Endodermal cell (in vitro differentiated cells): ENCODE data around the gene AKT1. TPM values are rescaled to one million over a fixed set of nuclear protein-coding genes. Genes with fewer than 3 reads are reported as not detected.

Experiments
- DNase-seq: peaks from one replicate; pipeline ENCODE4 v3.0.0-alpha.2; 2017
- H3K27ac ChIP-seq: 2 replicates; pipeline ENCODE4 v1.5.1; 2013; ENCODE audit warnings: mild to moderate bottlenecking, low read depth, low read length, moderate library complexity
- H3K27me3 ChIP-seq: 2 replicates; pipeline ENCODE4 v1.6.1; 2013; ENCODE audit warnings: mild to moderate bottlenecking, low read length, moderate library complexity; ENCODE audit not compliant: insufficient read depth, control insufficient read depth, poor library complexity, severe bottlenecking
- H3K36me3 ChIP-seq: 2 replicates; pipeline ENCODE4 v1.7.0; 2013; ENCODE audit warnings: mild to moderate bottlenecking, low read length, moderate library complexity; ENCODE audit not compliant: control insufficient read depth, insufficient read depth
- H3K4me1 ChIP-seq: one replicate; pipeline ENCODE4 v1.7.0; 2013; ENCODE audit warnings: low read length; ENCODE audit not compliant: control insufficient read depth, insufficient read depth
- H3K4me3 ChIP-seq: 2 replicates; pipeline ENCODE4 v1.5.1; 2013; ENCODE audit warnings: mild to moderate bottlenecking, low read length, moderate library complexity
- H3K9ac ChIP-seq: 2 replicates; pipeline ENCODE4 v1.6.1; 2013; ENCODE audit warnings: mild to moderate bottlenecking, low read length, moderate library complexity; ENCODE audit not compliant: poor library complexity, severe bottlenecking; ENCODE audit errors: extremely low read depth
- H3K9me3 ChIP-seq: 2 replicates; pipeline ENCODE4 v1.6.1; 2013; ENCODE audit warnings: mild to moderate bottlenecking, low read length, moderate library complexity; ENCODE audit not compliant: control insufficient read depth
- H3K27ac Mint-ChIP-seq: 2 replicates; pipeline ENCODE4 v1.8.0; 2020; ENCODE audit warnings: mixed read lengths
- H3K27me3 Mint-ChIP-seq: 2 replicates; pipeline ENCODE4 v1.8.0; 2021; ENCODE audit warnings: mild to moderate bottlenecking, mixed read lengths; ENCODE audit not compliant: insufficient read depth
- H3K36me3 Mint-ChIP-seq: 2 replicates; pipeline ENCODE4 v1.8.0; 2020; ENCODE audit warnings: low read depth, mixed read lengths
- H3K4me1 Mint-ChIP-seq: 2 replicates; pipeline ENCODE4 v1.8.0; 2020; ENCODE audit warnings: mixed read lengths
- H3K4me3 Mint-ChIP-seq: 2 replicates; pipeline ENCODE4 v1.8.0; 2020; ENCODE audit warnings: mild to moderate bottlenecking, moderate library complexity, mixed read lengths
- H3K9me3 Mint-ChIP-seq: 2 replicates; pipeline ENCODE4 v1.8.0; 2020; ENCODE audit warnings: mild to moderate bottlenecking, mixed read lengths
- CTCF ChIP-seq: fragments of 200-600 bp; sonication (generic); conservative IDR thresholded peaks from 2 replicates; pipeline ENCODE4 v1.5.0; 2021; ENCODE audit warnings: antibody characterized with exemption, mild to moderate bottlenecking
- WGBS, 2 experiments: methylation state at CpG; one replicate each; pipeline versions ENCODE4 v1.1.5 to v1.1.7; 2013; ENCODE audit warnings: missing lambda C conversion rate in 2 of 2, mixed read lengths in 1 of 2; ENCODE audit not compliant: insufficient coverage in 1 of 2, insufficient read length in 1 of 2; 5-methylcytosine and 5-hydroxymethylcytosine counted together
- total RNA-seq, 2 donors: library from RNA; stranded (reverse); fragmentation: NEBNext Ultra II Directional in 1 of 2; extraction: Animal tissue kit (Norgen Biotek cat#: 25700) in 1 of 2; gene quantifications; 2 replicates in 1 of 2; 3 replicates in 1 of 2; pipeline ENCODE4 v1.2.1, GENCODE V29; 2021

The AKT1 gene
- total RNA-seq, 2 donors from 2014 or later: 133 to 152 TPM

GRCh38 chr14:104746934-104747481 is 48.5 kb downstream of the AKT1 start:
- no peaks in the 10 kb centered on the region for H3K4me1 Mint-ChIP-seq
- no peak overlapping the region for H3K4me3 ChIP-seq
- no peaks in the 10 kb centered on the region for H3K4me1 ChIP-seq
- no peaks in the 10 kb centered on the region for H3K36me3 ChIP-seq
- H3K27me3 Mint-ChIP-seq: peaks cover 3% of the 10 kb centered on the region
- WGBS, 2 experiments: 94 to 97% methylated on average over 6 to 7 of the region's 7 CpGs
- H3K9me3 Mint-ChIP-seq: peaks cover 19% of the 10 kb centered on the region
- no peak overlapping the region for H3K27ac ChIP-seq
- H3K36me3 Mint-ChIP-seq: peaks cover 7% of the 10 kb centered on the region
- H3K27me3 ChIP-seq: no peaks in the 10 kb centered on the region
- peaks cover 7% of the 10 kb centered on the region for H3K9me3 ChIP-seq
- H3K27ac Mint-ChIP-seq: no peak overlapping the region
- H3K4me3 Mint-ChIP-seq: no peak overlapping the region
- H3K9ac ChIP-seq: no peak overlapping the region
- no peak for DNase-seq
- TF ChIP-seq CTCF: no peak

- no peaks in the 10 kb centered on the region for H3K36me3 ChIP-seq
- no peak for DNase-seq
- Mint-ChIP-seq H3K4me3 (no peak overlapping the region), H3K27ac (no peak overlapping the region), H3K4me1 (no peaks in the 10 kb centered on the region), H3K27me3 (peaks cover 3% of the 10 kb centered on the region), H3K36me3 (peaks cover 7% of the 10 kb centered on the region), H3K9me3 (peaks cover 18% of the 10 kb centered on the region)
- WGBS, 2 experiments: 93 to 100% methylated on average over 10 to 13 of the region's 13 CpGs
- H3K4me3 ChIP-seq: no peak overlapping the region
- no peaks in the 10 kb centered on the region for H3K27me3 ChIP-seq
- no peak overlapping the region for H3K9ac ChIP-seq
- no peaks in the 10 kb centered on the region for H3K4me1 ChIP-seq
- no peak for TF ChIP-seq CTCF
- H3K9me3 ChIP-seq: peaks cover 7% of the 10 kb centered on the region
- H3K27ac ChIP-seq: no peak overlapping the region
Observed at GRCh38 chr14:104746071-104746545, 49.4 kb downstream of the AKT1 start.

DNA sequence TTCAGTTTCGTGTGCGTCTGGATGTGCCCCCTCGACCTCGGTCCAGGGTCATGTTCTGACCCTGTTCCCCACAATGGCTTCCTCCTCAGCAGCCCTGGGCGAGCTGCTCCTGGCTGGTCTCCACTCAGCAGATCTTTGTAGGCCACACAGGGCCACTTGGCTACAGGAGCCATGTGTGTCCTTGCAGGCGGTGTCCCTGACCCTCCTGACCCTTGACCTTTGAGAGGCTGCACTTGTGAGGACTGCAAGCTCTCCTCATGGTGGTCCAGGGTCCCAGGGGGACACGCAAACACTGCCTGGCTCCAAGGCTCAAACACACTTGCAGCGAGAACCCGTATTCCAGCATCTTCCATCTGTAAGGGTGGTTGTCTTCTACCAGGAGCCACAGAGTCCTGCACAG is 50.1 kb downstream of the AKT1 start:
- H3K4me3 ChIP-seq: no peak overlapping the region
- WGBS, 2 experiments: 92 to 94% methylated on average over 7 to 9 of the region's 9 CpGs
- peaks cover 11% of the 10 kb centered on the region for H3K9me3 Mint-ChIP-seq
- H3K9ac ChIP-seq: no peak overlapping the region
- H3K4me3 Mint-ChIP-seq: no peak overlapping the region
- no peak for DNase-seq
- H3K27me3 Mint-ChIP-seq: peaks cover 3% of the 10 kb centered on the region
- TF ChIP-seq CTCF: no peak
- H3K27ac ChIP-seq: no peak overlapping the region
- no peaks in the 10 kb centered on the region for H3K4me1 Mint-ChIP-seq
- peaks cover 7% of the 10 kb centered on the region for H3K9me3 ChIP-seq
- no peaks in the 10 kb centered on the region for H3K36me3 ChIP-seq
- H3K4me1 ChIP-seq: no peaks in the 10 kb centered on the region
- no peaks in the 10 kb centered on the region for H3K27me3 ChIP-seq
- H3K27ac Mint-ChIP-seq: no peak overlapping the region
- H3K36me3 Mint-ChIP-seq: peaks cover 7% of the 10 kb centered on the region
